Caco-2 (cell line): ENCODE measurements around the gene NHLRC4. TPM values are rescaled to one million over a fixed set of nuclear protein-coding genes. Genes with fewer than 3 reads are reported as not detected.

ENCODE experiments used
- BruUV-seq: library from RNA; stranded (reverse); fragments of 400-500 nt; replicated peaks from 2 replicates; lab custom pipeline; 2021; lab: Mats Ljungman, UMichigan
- CTCF ChIA-PET: fragments of 300-600 bp; sonication (Branson Sonifier 250); formaldehyde crosslinking; loops from one replicate; lab custom pipeline; 2022; ENCODE audit warnings: antibody characterized with exemption; lab: Charles Lee
- POLR2A ChIA-PET: fragments of 300-600 bp; sonication (Branson Sonifier 250); formaldehyde crosslinking; loops from one replicate; lab custom pipeline; 2022; ENCODE audit warnings: antibody characterized with exemption; lab: Charles Lee
- DNase-seq, 2 experiments: peaks; one replicate each; pipeline versions ENCODE4 v3.0.0 to v3.0.0-alpha.2; 2020 to 2022
- H3K27me3 ChIP-seq: replicated peaks from 2 replicates; pipeline ENCODE4 v1.6.0; 2011; ENCODE audit warnings: low read length; ENCODE audit not compliant: control insufficient read depth, insufficient read depth
- H3K36me3 ChIP-seq: 2 replicates; pipeline ENCODE4 v1.5.1; 2011; ENCODE audit warnings: low read length; ENCODE audit not compliant: control insufficient read depth, insufficient read depth
- H3K4me1 ChIP-seq: fragments of 250-450 bp; sonication (Bioruptor Pico); 2 replicates; pipeline ENCODE4 v1.5.1; 2020; ENCODE audit warnings: mild to moderate bottlenecking
- H3K4me3 ChIP-seq: 2 replicates; pipeline ENCODE4 v1.5.1; 2011; ENCODE audit warnings: low read depth, mild to moderate bottlenecking, control low read depth, low read length
- H3K9me3 ChIP-seq: fragments of 250-450 bp; sonication (Bioruptor Pico); 2 replicates; pipeline ENCODE4 v1.5.1; 2020; ENCODE audit warnings: mild to moderate bottlenecking, moderate library complexity
- H3K27ac Mint-ChIP-seq: one replicate; pipeline ENCODE4 v1.8.0; 2022; ENCODE audit warnings: mixed read lengths; ENCODE audit not compliant: unreplicated experiment
- H3K27me3 Mint-ChIP-seq: one replicate; pipeline ENCODE4 v1.8.0; 2022; ENCODE audit warnings: mixed read lengths; ENCODE audit not compliant: insufficient read depth, unreplicated experiment
- H3K36me3 Mint-ChIP-seq: one replicate; pipeline ENCODE4 v1.8.0; 2022; ENCODE audit warnings: mild to moderate bottlenecking, mixed read lengths; ENCODE audit not compliant: insufficient read depth, unreplicated experiment
- H3K4me1 Mint-ChIP-seq: one replicate; pipeline ENCODE4 v1.8.0; 2022; ENCODE audit warnings: low read depth, mixed read lengths; ENCODE audit not compliant: unreplicated experiment
- H3K4me3 Mint-ChIP-seq: one replicate; pipeline ENCODE4 v1.8.0; 2022; ENCODE audit warnings: mild to moderate bottlenecking, moderate library complexity, mixed read lengths; ENCODE audit not compliant: unreplicated experiment
- H3K9me3 Mint-ChIP-seq: one replicate; pipeline ENCODE4 v1.8.0; 2022; ENCODE audit warnings: mixed read lengths; ENCODE audit not compliant: unreplicated experiment
- CTCF ChIP-seq, 2 experiments: fragments of 200-600 bp in 1 of 2; IDR thresholded peaks; 1 replicate in 1 of 2; 2 replicates in 1 of 2; pipeline versions ENCODE4 v1.5.1 to v1.8.0; 2011 to 2022; ENCODE audit warnings: antibody characterized with exemption in 1 of 2, control low read depth in 1 of 2, inconsistent platforms in 1 of 2, low read depth in 1 of 2, low read length in 1 of 2, mild to moderate bottlenecking in 1 of 2, moderate library complexity in 1 of 2; ENCODE audit not compliant: insufficient read depth in 1 of 2, severe bottlenecking in 1 of 2, unreplicated experiment in 1 of 2
- intact Hi-C: fragments of 100-400 bp; cut with micrococcal nuclease; formaldehyde crosslinking; loops from one replicate; pipeline ENCODE4 v1.10.0; 2022; ENCODE audit not compliant: unreplicated experiment
- total RNA-seq: library from RNA; stranded (reverse); gene quantifications from 2 replicates; pipeline ENCODE4 v1.2.3, GENCODE V29; 2022

Gene NHLRC4
- total RNA-seq, 1 experiment from 2014 or later: not detected

GRCh38 chr16:606656-607307, 40.0 kb downstream of the NHLRC4 start:
- Mint-ChIP-seq H3K4me3 (no peak overlapping the region), H3K9me3 (no peaks in the 10 kb centered on the region), H3K36me3 (peaks cover 9% of the 10 kb centered on the region), H3K27ac (no peak overlapping the region), H3K27me3 (no peaks in the 10 kb centered on the region), H3K4me1 (no peaks in the 10 kb centered on the region)
- no peak for DNase-seq
- Histone ChIP-seq H3K36me3 (no peaks in the 10 kb centered on the region), H3K9me3 (no peaks in the 10 kb centered on the region), H3K4me1 (no peaks in the 10 kb centered on the region), H3K4me3 (no peak overlapping the region), H3K27me3 (no peaks in the 10 kb centered on the region)
- no TSS peak for BruUV-seq
- POLR2A ChIA-PET: no interaction called here
- intact Hi-C loops: no loop called here
- TF ChIP-seq CTCF (IDR thresholded peaks at IDR 0.05; ENCODE audit: insufficient read depth in 1 of 2, low read depth in 1 of 2, low read length in 1 of 2, severe bottlenecking in 1 of 2, unreplicated experiment in 1 of 2): no peak
- CTCF ChIA-PET: no interaction called here

DNA sequence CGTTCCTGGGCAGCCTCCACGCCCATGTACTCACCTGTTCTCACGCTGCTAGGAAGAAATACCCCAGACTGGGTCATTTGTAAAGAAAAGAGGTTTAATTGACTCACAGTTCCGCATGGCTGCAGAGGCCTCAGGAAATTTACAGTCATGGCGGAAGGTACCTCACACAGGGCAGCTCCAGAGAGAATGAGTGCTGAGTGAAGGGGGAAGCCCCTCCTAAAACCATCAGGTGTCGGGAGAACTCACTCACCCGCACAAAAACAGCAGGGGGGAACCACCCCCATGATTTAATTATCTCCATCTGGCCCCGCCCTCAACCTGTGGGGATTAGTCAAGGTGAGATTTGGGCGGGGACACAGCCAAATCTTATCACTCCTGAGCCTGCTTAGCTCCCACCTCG, 41.2 kb downstream of the NHLRC4 start:
- intact Hi-C loops: no loop called here
- no TSS peak for BruUV-seq
- H3K36me3 Mint-ChIP-seq: peaks cover 9% of the 10 kb centered on the region
- no peak for TF ChIP-seq CTCF (IDR thresholded peaks at IDR 0.05; ENCODE audit: insufficient read depth in 1 of 2, low read depth in 1 of 2, low read length in 1 of 2, severe bottlenecking in 1 of 2, unreplicated experiment in 1 of 2)
- no peak for DNase-seq
- ChIA-PET CTCF (no interaction called here), POLR2A (no interaction called here)
- no peaks in the 10 kb centered on the region for H3K9me3 Mint-ChIP-seq
- no peaks in the 10 kb centered on the region for H3K9me3 ChIP-seq
- H3K27ac Mint-ChIP-seq: no peak overlapping the region
- H3K4me1 ChIP-seq: no peaks in the 10 kb centered on the region
- no peaks in the 10 kb centered on the region for H3K27me3 Mint-ChIP-seq
- no peaks in the 10 kb centered on the region for H3K36me3 ChIP-seq
- H3K4me1 Mint-ChIP-seq: no peaks in the 10 kb centered on the region
- H3K4me3 Mint-ChIP-seq: no peak overlapping the region
- H3K4me3 ChIP-seq: no peak overlapping the region
- H3K27me3 ChIP-seq: no peaks in the 10 kb centered on the region

DNA sequence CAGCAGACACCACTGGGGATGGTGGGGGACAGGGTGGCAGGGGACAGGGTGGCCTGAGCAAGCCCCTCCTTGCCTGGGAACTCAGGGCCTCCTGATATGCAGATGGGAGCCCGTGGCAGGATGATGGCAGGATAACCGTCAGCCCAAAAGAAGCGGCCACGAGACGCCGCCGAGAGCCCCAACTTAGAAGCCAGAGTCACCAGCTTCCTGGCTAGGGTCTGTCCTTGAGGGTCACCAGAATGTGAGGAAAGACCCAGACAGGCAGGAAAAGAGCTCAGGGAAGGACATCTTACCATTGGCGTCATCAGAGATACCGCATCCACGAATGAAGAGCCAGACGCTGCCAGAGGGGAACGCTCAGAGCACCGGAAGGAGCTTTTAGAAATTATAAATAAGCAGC, 42.5 kb downstream of the NHLRC4 start:
- no peaks in the 10 kb centered on the region for H3K4me1 Mint-ChIP-seq
- no peaks in the 10 kb centered on the region for H3K9me3 ChIP-seq
- no peaks in the 10 kb centered on the region for H3K27me3 ChIP-seq
- H3K27me3 Mint-ChIP-seq: no peaks in the 10 kb centered on the region
- BruUV-seq: no TSS peak
- no peak overlapping the region for H3K4me3 ChIP-seq
- TF ChIP-seq CTCF (IDR thresholded peaks at IDR 0.05; ENCODE audit: insufficient read depth in 1 of 2, low read depth in 1 of 2, low read length in 1 of 2, severe bottlenecking in 1 of 2, unreplicated experiment in 1 of 2): no peak
- no peaks in the 10 kb centered on the region for H3K9me3 Mint-ChIP-seq
- peaks cover 8% of the 10 kb centered on the region for H3K36me3 Mint-ChIP-seq
- intact Hi-C loops: no loop called here
- H3K4me1 ChIP-seq: no peaks in the 10 kb centered on the region
- no peak for DNase-seq
- POLR2A ChIA-PET: no interaction called here
- H3K4me3 Mint-ChIP-seq: no peak overlapping the region
- no peak overlapping the region for H3K27ac Mint-ChIP-seq
- CTCF ChIA-PET: no interaction called here
- no peaks in the 10 kb centered on the region; the same call in 1 of the 2 replicates for H3K36me3 ChIP-seq
